Heart right ventricle (tissue), 16 donors: ENCODE data around the gene CIDEB. TPM values are rescaled to one million over a fixed set of nuclear protein-coding genes. Genes with fewer than 3 reads are reported as not detected.

ENCODE experiments used
- ATAC-seq, 8 donors: fragments of 200-7000 bp; cut with Tn5 transposase; one replicate each; pipeline ENCODE4 v1.9.1; 2020; ENCODE audit warnings: mild to moderate bottlenecking in 8 of 8, moderate library complexity in 8 of 8, moderate number of reproducible peaks in 1 of 8
- DNase-seq, 2 donors: peaks; one replicate each; pipeline ENCODE4 v3.0.0-alpha.2; 2020
- H3K27ac ChIP-seq, 10 donors: fragments of 200-600 bp; sonication (generic) in 2 of 10; one replicate each; pipeline versions ENCODE4 v1.5.0 to v1.8.0; 2020 to 2022; ENCODE audit warnings: mild to moderate bottlenecking in 3 of 10
- H3K27me3 ChIP-seq, 7 donors: fragments of 200-600 bp; one replicate each; pipeline ENCODE4 v1.8.0; 2021 to 2022; ENCODE audit warnings: mild to moderate bottlenecking in 2 of 7
- H3K36me3 ChIP-seq, 9 donors: fragments of 200-600 bp; sonication (generic) in 1 of 9; one replicate each; pipeline versions ENCODE4 v1.5.0 to v1.8.0; 2020 to 2022; ENCODE audit warnings: mild to moderate bottlenecking in 2 of 9
- H3K4me1 ChIP-seq, 9 donors: fragments of 200-600 bp; sonication (generic) in 1 of 9; one replicate each; pipeline versions ENCODE4 v1.5.0 to v1.8.0; 2020 to 2022; ENCODE audit warnings: mild to moderate bottlenecking in 4 of 9
- H3K4me3 ChIP-seq, 10 donors: fragments of 200-600 bp; sonication (generic) in 2 of 10; one replicate each; pipeline versions ENCODE4 v1.5.0 to v1.8.0; 2020 to 2022; ENCODE audit warnings: mild to moderate bottlenecking in 7 of 10, moderate library complexity in 2 of 10
- H3K9me3 ChIP-seq, 11 donors: fragments of 200-600 bp in 10 of 11; sonication (generic) in 2 of 11; one replicate each; pipeline versions ENCODE4 v1.5.0 to v1.8.0; 2013 to 2022; ENCODE audit warnings: mild to moderate bottlenecking in 2 of 11, control low read depth in 1 of 11, moderate library complexity in 1 of 11
- WGBS, 2 donors: extraction: QIAGEN DNeasy Blood & Tissue Kit; methylation state at CpG; one replicate each; pipeline ENCODE4 v1.1.7; 2013; ENCODE audit warnings: inconsistent platforms in 1 of 2; 5-methylcytosine and 5-hydroxymethylcytosine counted together
- intact Hi-C, 10 donors: fragments of 100-400 bp; cut with DNase I; formaldehyde crosslinking; loops; one replicate each; pipeline versions ENCODE4 v1.11.1 to v1.14.2; 2022
- polyA plus RNA-seq, 2 donors: library from polyadenylated mRNA; stranded (reverse); fragments of 200-250 nt; gene quantifications; one replicate each; pipeline ENCODE4 v1.2.3, GENCODE V29; 2013
- total RNA-seq, 10 donors: library from RNA; stranded (reverse); fragmentation: NEBNext Ultra II Directional in 3 of 10; extraction: Animal tissue kit (Norgen Biotek cat#: 25700) in 3 of 10; gene quantifications; one replicate each; pipeline versions ENCODE4 v1.2.1 to v1.2.4, GENCODE V29; 2021 to 2023
- TF ChIP-seq, protein P1 (sequence below), 9 donors: fragments of 200-600 bp; sonication (generic) in 2 of 9; IDR thresholded peaks; one replicate each; pipeline versions ENCODE4 v1.5.0 to v1.8.0; 2021 to 2022; ENCODE audit warnings: antibody characterized with exemption in 9 of 9, mild to moderate bottlenecking in 5 of 9, moderate library complexity in 1 of 9
- donor health status: Arrhythmogenic right ventricular cardiomyopathy.
- donor health status: ischemic (EF 13 %, LVEDD 7.1; RV severe dilation, severe dysfunction).
- donor health status: healthy with polysubstance abuse.
- donor health status: DM: no; HTN: yes; CAD: no.
- donor health status: DM: no; HTN: no; CAD: no.
- donor health status: ischemic (EF 25% LVEDD 6.9; RV normal size, moderate dysfunction).
- donor health status: ischemic (EF 25% LVEDD 5.7; RV mildly dilated, moderate dysfunction).
- donor health status: healthy.
- donor health status: DM: yes; HTN: yes; CAD: no.
- donor health status: Ischemic cardiomyopathy.
- donor health status: ischemic (EF 35%, LVEDD 5.7; RV mildly dilated, moderate dysfunction).
- donor health status: nonischemic (EF 11% LVEDD 7.7; RV severe dilation, severe dysfunction).
- donor health status: DM: yes; HTN: yes; CAD: no.
- donor health status: PGD.
- donor health status: ischemic (EF 29% LVEDD 5.4; RV normal size, mild dysfunction).
- donor health status: nonischemic (EF 23%, LVEDD 6.1; RV moderate dilation, normal function).

Gene CIDEB
- total and polyA plus RNA-seq, 12 donors = 1.9 to 6.0 (median 3.7) TPM

DNA sequence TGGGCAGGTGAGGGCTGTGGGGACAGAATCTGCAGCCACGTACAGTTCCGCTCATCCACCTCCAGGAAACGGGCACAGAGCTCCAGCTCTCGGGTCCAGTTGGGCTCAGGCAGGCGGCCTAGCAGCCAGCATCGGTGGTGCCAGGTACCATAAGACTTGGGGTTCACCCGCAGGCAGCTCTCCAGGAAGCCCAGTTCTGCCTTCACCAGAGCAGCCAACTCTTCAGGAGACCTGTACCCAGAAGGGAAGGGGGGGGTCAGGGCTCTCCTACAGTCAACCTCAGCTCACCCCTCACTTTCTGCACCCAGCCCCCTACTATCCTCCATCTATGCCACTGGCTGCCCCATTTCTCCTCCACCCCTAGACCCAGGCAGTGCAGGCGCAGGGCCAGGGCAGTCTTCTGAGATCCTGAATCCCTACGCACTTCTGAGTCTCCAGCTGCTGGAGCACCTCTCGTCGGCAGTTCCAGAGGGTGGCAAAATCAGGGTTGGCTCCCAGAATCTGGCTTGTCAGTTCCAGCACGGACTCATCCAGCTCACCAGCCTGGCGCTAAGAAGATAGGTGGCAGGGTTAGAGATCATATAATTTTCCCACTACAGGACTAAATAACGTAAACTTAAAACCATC lies 37.8 kb downstream of the CIDEB start:
- no peak overlapping the region for H3K4me3 ChIP-seq
- no peaks in the 10 kb centered on the region for H3K27me3 ChIP-seq
- DNase-seq = no peak
- H3K4me1 ChIP-seq = peaks cover 0 to 43% (median 13%) of the 10 kb centered on the region in 9 donors
- WGBS, 2 donors = 95 to 97% methylated on average over 14 of the region's 14 CpGs
- intact Hi-C loops = loop anchor here in 1 of 10 donors (2.0 kb wide), 1 partner anchor 27 kb away; the partner anchor contains the start of gene TINF2
- no peaks in the 10 kb centered on the region for H3K9me3 ChIP-seq
- H3K36me3 ChIP-seq = peaks cover 0 to 48% (median 0%) of the 10 kb centered on the region in 9 donors
- ATAC-seq = no peak
- TF ChIP-seq, protein P1, sequence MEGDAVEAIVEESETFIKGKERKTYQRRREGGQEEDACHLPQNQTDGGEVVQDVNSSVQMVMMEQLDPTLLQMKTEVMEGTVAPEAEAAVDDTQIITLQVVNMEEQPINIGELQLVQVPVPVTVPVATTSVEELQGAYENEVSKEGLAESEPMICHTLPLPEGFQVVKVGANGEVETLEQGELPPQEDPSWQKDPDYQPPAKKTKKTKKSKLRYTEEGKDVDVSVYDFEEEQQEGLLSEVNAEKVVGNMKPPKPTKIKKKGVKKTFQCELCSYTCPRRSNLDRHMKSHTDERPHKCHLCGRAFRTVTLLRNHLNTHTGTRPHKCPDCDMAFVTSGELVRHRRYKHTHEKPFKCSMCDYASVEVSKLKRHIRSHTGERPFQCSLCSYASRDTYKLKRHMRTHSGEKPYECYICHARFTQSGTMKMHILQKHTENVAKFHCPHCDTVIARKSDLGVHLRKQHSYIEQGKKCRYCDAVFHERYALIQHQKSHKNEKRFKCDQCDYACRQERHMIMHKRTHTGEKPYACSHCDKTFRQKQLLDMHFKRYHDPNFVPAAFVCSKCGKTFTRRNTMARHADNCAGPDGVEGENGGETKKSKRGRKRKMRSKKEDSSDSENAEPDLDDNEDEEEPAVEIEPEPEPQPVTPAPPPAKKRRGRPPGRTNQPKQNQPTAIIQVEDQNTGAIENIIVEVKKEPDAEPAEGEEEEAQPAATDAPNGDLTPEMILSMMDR (IDR thresholded peaks at IDR 0.05) = no peak
- no peak overlapping the region for H3K27ac ChIP-seq

DNA sequence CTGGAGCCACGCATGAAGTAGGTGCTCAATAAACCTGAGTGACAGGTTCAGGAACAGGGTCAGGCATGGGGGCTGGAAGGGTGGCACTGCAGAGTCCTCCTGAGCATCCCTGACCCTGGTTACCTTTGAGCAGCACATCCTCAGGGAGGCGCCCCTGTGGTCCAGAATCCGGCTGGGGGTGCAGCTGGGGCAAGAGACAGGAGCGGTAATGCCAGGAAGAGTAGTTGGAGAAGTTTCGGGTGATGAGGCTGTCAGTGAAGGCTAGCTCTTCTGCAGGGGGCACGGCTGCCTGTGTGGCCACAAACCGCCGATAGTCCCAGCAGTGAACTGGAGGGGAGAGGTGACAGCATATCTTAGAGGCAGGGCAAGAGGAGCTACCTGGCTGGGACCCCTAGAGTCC lies 38.4 kb downstream of the CIDEB start:
- 93 to 97% methylated on average over 8 of the region's 8 CpGs for WGBS, 2 donors
- ATAC-seq (no peak), DNase-seq (no peak)
- peaks cover 0 to 36% (median 13%) of the 10 kb centered on the region in 9 donors for H3K4me1 ChIP-seq
- no peaks in the 10 kb centered on the region for H3K9me3 ChIP-seq
- no peak overlapping the region for H3K27ac ChIP-seq
- TF ChIP-seq, protein P1 (IDR thresholded peaks at IDR 0.05) = no peak
- no peak overlapping the region for H3K4me3 ChIP-seq
- no peaks in the 10 kb centered on the region for H3K27me3 ChIP-seq
- peaks cover 0 to 49% (median 0%) of the 10 kb centered on the region in 9 donors for H3K36me3 ChIP-seq
- intact Hi-C loops = no loop called here

DNA sequence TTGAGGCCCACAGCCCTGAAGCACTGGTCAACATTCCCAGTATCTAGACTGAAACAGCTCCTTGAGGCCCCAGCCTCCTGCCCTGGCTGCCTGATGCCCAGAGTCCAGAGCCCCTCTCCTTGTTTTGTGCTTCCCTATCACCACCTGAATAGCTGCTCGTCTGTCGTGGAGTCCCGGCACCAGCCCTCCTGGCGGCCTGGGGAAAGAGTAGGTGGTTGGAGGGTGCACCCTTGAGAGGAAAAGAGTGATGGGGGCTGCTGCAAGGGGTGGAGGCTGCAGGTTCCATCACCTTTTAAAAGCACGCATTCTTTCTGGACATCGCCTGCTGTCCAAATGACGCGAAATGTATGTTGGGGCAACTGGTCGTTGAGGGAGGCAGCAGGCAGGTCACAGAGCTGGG lies 39.6 kb downstream of the CIDEB start:
- WGBS, 2 donors = 89 to 92% methylated on average over 9 of the region's 9 CpGs
- Histone ChIP-seq H3K4me1 (peaks cover 0 to 25% (median 10%) of the 10 kb centered on the region in 9 donors), H3K27me3 (no peaks in the 10 kb centered on the region), H3K9me3 (no peaks in the 10 kb centered on the region), H3K36me3 (peaks cover 0 to 49% (median 0%) of the 10 kb centered on the region in 9 donors), H3K27ac (no peak overlapping the region), H3K4me3 (no peak overlapping the region)
- ATAC-seq (no peak), DNase-seq (no peak)
- intact Hi-C loops = no loop called here
- TF ChIP-seq, protein P1 (IDR thresholded peaks at IDR 0.05) = no peak

DNA sequence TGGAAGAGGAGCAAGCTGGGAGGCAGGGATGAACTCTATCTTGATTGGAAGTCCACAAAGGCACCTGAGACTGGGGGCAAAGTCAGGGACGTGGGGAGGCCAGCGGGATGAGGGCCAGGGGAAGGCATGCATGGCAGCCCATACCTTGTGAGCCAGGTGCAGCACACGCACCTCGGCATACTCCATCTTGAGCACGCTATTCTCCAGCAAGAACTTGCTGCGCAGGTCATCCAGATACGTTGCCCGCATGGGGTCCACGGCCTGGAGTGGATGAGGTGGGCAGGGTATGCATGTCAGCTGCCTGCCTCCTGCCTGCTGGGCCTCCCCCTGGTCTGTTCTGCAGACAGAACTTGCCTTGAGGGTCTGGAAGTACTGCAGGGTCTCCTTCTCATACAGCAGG lies 40.3 kb downstream of the CIDEB start:
- Histone ChIP-seq H3K36me3 (peaks cover 0 to 49% (median 0%) of the 10 kb centered on the region in 9 donors), H3K4me3 (no peak overlapping the region), H3K27me3 (no peaks in the 10 kb centered on the region), H3K9me3 (no peaks in the 10 kb centered on the region), H3K27ac (no peak overlapping the region), H3K4me1 (peaks cover 0 to 18% (median 10%) of the 10 kb centered on the region in 9 donors)
- ATAC-seq (no peak), DNase-seq (no peak)
- TF ChIP-seq, protein P1 (IDR thresholded peaks at IDR 0.05) = no peak
- intact Hi-C loops = no loop called here
- 93 to 96% methylated on average over 9 of the region's 9 CpGs for WGBS, 2 donors
